HG03442 (cell line): Measurements from ENCODE around the gene CYFIP2.
A peak's percentile ranks its signal among the peaks of the same experiment; 100 is the strongest.

Source experiments
- ATAC-seq: cut with Tn5 transposase; IDR thresholded peaks from one replicate; pipeline ENCODE4 v1.9.1; 2021; ENCODE audit warnings: mild to moderate bottlenecking, moderate library complexity; ENCODE audit not compliant: unreplicated experiment

The CYFIP2 gene

GRCh38 chr5:157253547-157253946, 12.4 kb upstream of the CYFIP2 start:
- ATAC-seq, result peak; percentile 35

- no peak for ATAC-seq
Measured at GRCh38 chr5:157258450-157258849, 7.5 kb upstream of the CYFIP2 start.

GRCh38 chr5:157259699-157260098, 6.2 kb upstream of the CYFIP2 start:
- no peak for ATAC-seq

- no peak for ATAC-seq
Measured at GRCh38 chr5:157263496-157264090, 2.3 kb upstream of the CYFIP2 start.

GRCh38 chr5:157266286-157267007, 524 bp downstream of the CYFIP2 start:
- ATAC-seq, result peak; percentile 49

- ATAC-seq, result no peak
Measured at GRCh38 chr5:157267025-157267424, 1.1 kb downstream of the CYFIP2 start.

- no peak for ATAC-seq
Measured at GRCh38 chr5:157267761-157268480, 2.0 kb downstream of the CYFIP2 start.

- no peak for ATAC-seq
Measured at GRCh38 chr5:157269165-157269671, 3.3 kb downstream of the CYFIP2 start.

- no peak for ATAC-seq
Measured at GRCh38 chr5:157269761-157270272, 3.9 kb downstream of the CYFIP2 start.

GRCh38 chr5:157270771-157271170, 4.8 kb downstream of the CYFIP2 start:
- ATAC-seq, result no peak

GRCh38 chr5:157271740-157272271, 5.9 kb downstream of the CYFIP2 start:
- ATAC-seq, result peak; percentile 84

GRCh38 chr5:157273131-157273556, 7.2 kb downstream of the CYFIP2 start:
- peak; percentile 46 for ATAC-seq

- no peak for ATAC-seq
Measured at GRCh38 chr5:157275403-157275802, 9.5 kb downstream of the CYFIP2 start.

GRCh38 chr5:157278319-157279037, 12.6 kb downstream of the CYFIP2 start:
- no peak for ATAC-seq

- ATAC-seq, result no peak
Measured at GRCh38 chr5:157279605-157280239, 13.8 kb downstream of the CYFIP2 start.

GRCh38 chr5:157280927-157281326, 15.0 kb downstream of the CYFIP2 start:
- ATAC-seq, result no peak

- ATAC-seq, result no peak
Measured at GRCh38 chr5:157282150-157282549, 16.2 kb downstream of the CYFIP2 start.

GRCh38 chr5:157283434-157283833, 17.5 kb downstream of the CYFIP2 start:
- peak; percentile 99 for ATAC-seq

- ATAC-seq, result no peak
Measured at GRCh38 chr5:157284458-157285212, 18.7 kb downstream of the CYFIP2 start.
